ENCODE data around the gene RBBP4.

The RBBP4 gene

DNA sequence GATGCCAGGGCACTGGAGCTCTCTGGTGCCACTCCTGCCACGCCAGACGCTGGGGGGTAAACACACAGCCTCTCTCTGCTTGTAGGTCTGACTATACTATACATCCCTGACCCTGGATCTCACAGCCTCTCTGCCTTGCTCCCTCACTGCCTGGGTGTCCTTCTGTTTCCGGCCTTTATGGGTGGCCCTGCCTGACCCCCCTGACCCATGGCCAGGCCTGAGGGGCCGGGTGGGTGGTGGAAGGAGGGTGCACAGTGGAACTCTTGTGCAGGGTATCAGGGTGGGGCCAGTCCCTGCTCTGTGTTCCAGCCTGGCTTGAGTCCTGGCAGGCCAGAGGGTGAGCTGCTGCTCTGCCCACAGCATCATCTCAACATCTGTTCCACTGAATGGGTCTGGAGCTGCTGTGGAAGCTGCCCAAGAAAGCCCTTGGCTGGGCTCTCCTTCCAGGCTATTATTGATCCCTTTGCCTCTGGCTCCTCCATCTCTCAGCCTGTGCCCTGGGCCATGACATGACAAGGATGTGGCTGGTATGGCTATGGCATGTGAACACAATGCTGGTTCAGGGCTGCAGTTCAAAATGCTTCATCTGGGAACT, 68.8 kb downstream of the RBBP4 start:
- no peak for DNase-seq (ENCODE audit: low read depth in 3 of 3)

DNA sequence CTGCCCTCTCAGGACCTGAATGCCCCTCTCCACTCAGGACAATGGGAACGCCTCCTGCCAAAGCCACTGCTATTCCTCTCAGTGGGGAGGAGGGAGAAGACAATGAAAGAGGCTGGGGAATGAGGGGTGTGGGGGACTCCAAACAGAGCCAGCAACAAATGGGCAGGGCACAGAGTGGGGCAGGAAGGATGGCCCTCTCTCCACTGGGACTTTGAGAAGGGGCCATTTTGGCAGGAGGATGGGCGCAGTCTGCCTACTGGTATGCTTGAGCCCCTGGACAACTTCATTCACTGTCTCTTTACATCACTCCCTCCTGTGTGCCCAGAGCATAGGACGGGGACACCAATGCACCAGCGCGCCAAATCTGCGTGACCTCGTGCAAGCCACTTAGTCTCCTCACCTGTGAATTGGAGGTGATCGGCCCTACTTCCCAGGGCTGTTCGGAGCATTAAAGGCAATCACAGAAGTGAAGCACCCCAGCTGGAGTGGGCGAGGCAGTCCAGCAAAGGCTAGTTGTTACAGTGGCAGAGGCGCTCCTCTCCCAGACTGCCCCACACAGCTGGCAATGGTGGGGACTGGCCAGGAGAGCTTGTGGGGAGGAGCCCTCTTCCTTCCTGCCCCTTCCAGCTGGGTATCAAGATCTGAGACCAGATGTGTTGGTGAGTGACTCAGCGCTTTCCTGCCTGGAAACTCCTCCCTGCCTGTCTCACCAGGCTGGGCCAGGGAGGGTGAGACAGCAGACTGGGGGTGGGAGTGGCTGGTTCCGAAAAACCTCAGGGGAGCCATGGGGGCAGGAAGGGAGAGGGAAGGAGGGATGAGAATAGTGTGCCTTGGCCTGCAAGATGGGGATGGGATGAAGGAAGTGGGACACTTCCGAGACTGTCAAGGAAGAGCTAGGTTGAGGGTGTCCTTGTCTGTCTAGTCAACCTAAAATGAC, 73.9 kb downstream of the RBBP4 start:
- peak in 1 of 3 experiments; percentile 21 for DNase-seq (ENCODE audit: low read depth in 3 of 3)

DNA sequence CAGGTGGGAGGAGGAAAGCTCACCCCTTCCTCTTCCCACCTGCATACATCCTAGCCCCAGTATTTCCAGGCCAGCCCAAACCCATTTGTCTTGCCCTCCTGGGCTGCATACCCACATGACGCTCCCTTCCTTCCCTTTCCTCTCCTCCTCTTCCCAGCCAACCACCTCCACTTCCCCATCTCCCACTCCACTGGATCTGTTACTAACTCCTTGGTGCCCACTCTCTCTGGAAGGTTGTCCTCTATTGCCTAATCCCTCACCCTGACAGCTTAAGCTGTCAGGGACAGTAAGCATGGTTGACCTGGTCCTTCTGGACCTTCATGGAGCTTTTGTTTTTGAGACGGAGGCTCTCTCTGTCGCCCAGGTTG, 74.6 kb downstream of the RBBP4 start:
- no peak for DNase-seq (ENCODE audit: low read depth in 3 of 3)

DNA sequence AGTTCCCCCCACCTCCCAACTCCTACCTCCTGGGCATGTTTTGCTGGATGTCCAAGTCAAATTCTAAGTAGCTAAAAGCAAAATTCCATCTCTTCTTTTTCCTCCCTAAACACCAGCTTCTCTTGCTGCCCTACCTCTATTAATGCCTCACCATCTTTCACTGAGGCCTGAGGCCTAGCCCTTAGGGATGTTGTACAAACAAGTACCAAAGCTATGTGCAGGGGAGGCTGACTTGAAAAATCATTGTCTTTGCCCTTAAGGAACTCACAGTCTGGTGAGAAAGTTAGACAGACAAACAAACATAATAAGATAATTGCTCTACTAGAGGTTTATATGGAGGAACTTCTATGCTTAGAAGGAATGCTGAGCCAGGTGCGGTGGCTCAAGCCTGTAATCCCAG, 76.9 kb downstream of the RBBP4 start:
- no peak for DNase-seq (ENCODE audit: low read depth in 3 of 3)

DNA sequence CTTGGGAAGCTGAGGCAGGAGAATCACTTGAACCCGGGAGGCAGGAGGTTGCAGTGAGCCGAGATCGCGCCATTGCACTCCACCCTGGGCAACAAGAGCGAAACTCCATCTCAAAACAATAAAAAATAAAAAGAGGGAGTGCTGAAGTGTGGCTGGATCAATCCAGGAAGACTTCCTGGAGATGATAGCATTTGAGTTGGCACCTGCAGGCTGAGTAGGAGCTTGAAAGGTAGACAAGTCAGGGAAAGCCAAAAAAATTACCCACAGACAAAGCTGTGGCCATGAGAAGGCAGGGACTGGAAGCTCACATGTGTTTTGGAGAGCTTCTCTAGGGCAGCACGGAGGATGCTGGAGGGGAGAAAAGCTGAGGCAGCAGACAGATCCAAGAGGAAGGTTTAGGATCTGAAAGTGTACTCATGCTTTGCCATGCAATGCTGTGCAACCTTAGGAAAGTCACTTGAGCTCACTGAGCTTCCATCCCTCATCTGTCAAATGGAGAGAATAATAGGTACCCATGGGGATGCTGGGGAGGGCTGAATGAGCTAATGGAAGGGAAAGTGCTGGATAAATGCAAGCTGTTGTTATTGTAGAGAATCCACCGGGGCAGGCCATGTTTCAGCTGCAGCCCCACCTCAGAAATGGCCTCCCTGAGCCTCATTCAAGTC, 77.5 kb downstream of the RBBP4 start:
- no peak for DNase-seq (ENCODE audit: low read depth in 3 of 3)

DNA sequence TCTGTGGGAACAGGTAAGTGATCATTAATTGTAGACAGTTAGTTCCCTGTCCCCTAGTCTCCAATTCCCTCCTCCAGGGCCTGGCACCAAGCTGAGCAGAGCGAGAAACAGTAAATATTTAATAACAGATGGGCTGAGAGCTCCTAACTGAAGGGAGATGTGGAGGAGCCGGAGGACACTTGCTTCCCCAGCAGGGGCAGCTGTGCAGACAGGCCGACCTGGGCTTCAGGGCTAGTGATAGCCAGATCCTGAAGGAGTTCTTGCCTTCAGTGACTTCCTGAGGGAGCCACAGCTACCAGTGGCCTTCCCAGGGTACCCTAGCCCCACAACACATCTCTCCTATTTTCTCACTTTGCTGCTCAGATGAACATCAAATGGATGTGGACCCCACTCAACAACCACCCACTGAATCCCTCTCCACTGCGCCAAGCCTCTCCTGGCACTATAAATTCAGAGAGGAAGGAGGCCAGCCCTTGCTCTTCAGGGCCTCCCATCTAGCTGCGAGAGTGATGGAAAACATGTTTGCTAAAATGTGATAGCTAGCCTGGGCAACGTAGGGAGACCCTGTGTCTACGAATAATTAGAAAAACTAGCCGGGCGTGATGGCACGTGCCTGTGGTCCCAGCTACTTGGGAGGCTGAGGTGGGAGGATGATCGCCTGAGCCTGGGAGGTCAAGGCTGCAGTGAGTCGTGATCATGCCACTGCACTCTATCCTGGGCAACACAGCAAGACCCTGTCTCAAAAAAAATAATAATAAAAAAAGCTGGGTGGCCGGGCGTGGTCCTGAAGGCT, 78.4 kb downstream of the RBBP4 start:
- no peak for DNase-seq (ENCODE audit: low read depth in 3 of 3)

DNA sequence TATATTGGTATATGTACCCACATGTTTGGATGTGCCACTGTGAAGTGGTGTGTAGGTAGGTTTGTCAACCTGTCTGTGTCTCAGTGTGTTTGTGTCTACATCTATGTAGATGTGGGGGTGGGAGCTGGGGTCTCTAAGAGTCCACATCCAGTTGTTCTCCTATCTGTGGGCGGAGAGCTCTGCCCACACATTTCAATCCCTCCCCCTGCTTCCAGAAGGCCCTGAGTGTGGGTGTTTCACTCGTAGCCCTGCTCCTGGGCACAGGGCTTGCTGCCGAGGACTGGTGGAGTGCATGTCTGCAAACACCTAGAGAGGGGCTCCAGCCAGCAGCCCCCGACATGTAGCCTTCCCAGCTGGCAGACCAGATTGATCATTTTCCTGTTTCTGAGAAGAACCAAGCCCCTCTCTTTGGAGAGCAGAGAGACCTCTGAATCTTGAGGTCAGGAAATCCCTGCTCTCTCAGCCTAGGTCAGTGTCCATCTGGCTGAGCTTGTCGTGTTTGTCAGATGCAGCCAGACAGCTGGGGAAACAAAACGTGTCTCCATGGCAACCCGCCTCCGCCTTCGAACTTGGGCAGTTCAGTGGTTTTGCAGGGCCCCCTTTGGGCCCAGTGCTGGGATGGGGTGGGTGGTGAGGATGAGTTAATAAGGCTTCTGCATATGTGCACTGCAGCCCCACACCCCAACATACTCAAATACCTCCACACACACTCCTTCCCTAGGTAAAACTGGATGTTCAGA, 82.7 kb downstream of the RBBP4 start:
- no peak for DNase-seq (ENCODE audit: low read depth in 3 of 3)
